GM23338 (cell line): ENCODE measurements around the gene DPY19L3. TPM values are rescaled to one million over a fixed set of nuclear protein-coding genes. Genes with fewer than 3 reads are reported as not detected.

Source experiments
- ATAC-seq: fragments of 200-7000 bp; cut with Tn5 transposase; 3 replicates; pipeline ENCODE4 v1.9.1; 2020
- DNase-seq: peaks from one replicate; pipeline ENCODE4 v3.0.0-alpha.2; 2015; ENCODE audit warnings: low spot score
- H2AFZ ChIP-seq: fragments of 200-600 bp; sonication (generic); 2 replicates; pipeline ENCODE4 v1.8.0; 2016; ENCODE audit warnings: antibody characterized with exemption, mild to moderate bottlenecking, moderate library complexity
- H3F3A ChIP-seq: fragments of 200-600 bp; sonication (generic); replicated peaks from 2 replicates; pipeline ENCODE4 v1.8.0; 2017; ENCODE audit warnings: antibody characterized with exemption, mixed run types, low read depth
- H3K27ac ChIP-seq: fragments of 200-600 bp; sonication (generic); 2 replicates; pipeline ENCODE4 v1.6.1; 2016; ENCODE audit warnings: low read depth
- H3K27me3 ChIP-seq: fragments of 200-600 bp; sonication (generic); 2 replicates; pipeline ENCODE4 v1.8.0; 2016; ENCODE audit warnings: mild to moderate bottlenecking, mixed run types, moderate library complexity; ENCODE audit not compliant: insufficient read depth
- H3K36me3 ChIP-seq: fragments of 200-600 bp; sonication (generic); 2 replicates; pipeline ENCODE4 v1.8.0; 2016; ENCODE audit warnings: mild to moderate bottlenecking; ENCODE audit not compliant: insufficient read depth
- H3K4me1 ChIP-seq: fragments of 200-600 bp; sonication (generic); 2 replicates; pipeline ENCODE4 v1.8.0; 2016; ENCODE audit warnings: mild to moderate bottlenecking, moderate library complexity; ENCODE audit not compliant: insufficient read depth
- H3K4me2 ChIP-seq: fragments of 200-600 bp; sonication (generic); 2 replicates; pipeline ENCODE4 v1.7.1; 2017; ENCODE audit warnings: mixed run types
- H3K4me3 ChIP-seq: fragments of 200-600 bp; sonication (generic); 2 replicates; pipeline ENCODE4 v1.6.1; 2016; ENCODE audit warnings: mixed run types
- H3K79me2 ChIP-seq: fragments of 200-600 bp; sonication (generic); replicated peaks from 2 replicates; pipeline ENCODE4 v1.8.0; 2017; ENCODE audit warnings: mild to moderate bottlenecking; ENCODE audit not compliant: insufficient read depth
- H3K9me2 ChIP-seq: fragments of 200-600 bp; sonication (generic); 2 replicates; pipeline ENCODE4 v1.8.0; 2017; ENCODE audit not compliant: insufficient read depth
- H4K20me1 ChIP-seq: fragments of 200-600 bp; sonication (generic); replicated peaks from 2 replicates; pipeline ENCODE4 v1.8.0; 2017; ENCODE audit warnings: mild to moderate bottlenecking; ENCODE audit not compliant: insufficient read depth
- H3K27ac Mint-ChIP-seq: 2 replicates; pipeline ENCODE4 v1.8.0; 2020; ENCODE audit warnings: inconsistent platforms, mild to moderate bottlenecking, moderate library complexity, mixed read lengths
- H3K27me3 Mint-ChIP-seq: 3 replicates; pipeline ENCODE4 v1.8.0; 2022; ENCODE audit warnings: low read depth, mild to moderate bottlenecking, moderate library complexity, mixed read lengths, inconsistent platforms; ENCODE audit not compliant: insufficient read depth, poor library complexity
- H3K36me3 Mint-ChIP-seq: 3 replicates; pipeline ENCODE4 v1.8.0; 2021; ENCODE audit warnings: low read depth, mild to moderate bottlenecking, inconsistent platforms, moderate library complexity, mixed read lengths
- H3K4me1 Mint-ChIP-seq: 3 replicates; pipeline ENCODE4 v1.8.0; 2020; ENCODE audit warnings: mild to moderate bottlenecking, inconsistent platforms, mixed read lengths
- H3K4me3 Mint-ChIP-seq: 3 replicates; pipeline ENCODE4 v1.8.0; 2021; ENCODE audit warnings: moderate library complexity, mild to moderate bottlenecking, inconsistent platforms, mixed read lengths
- H3K9me3 Mint-ChIP-seq: 3 replicates; pipeline ENCODE4 v1.8.0; 2020; ENCODE audit warnings: moderate library complexity, mild to moderate bottlenecking, inconsistent platforms, mixed read lengths
- CREB1 ChIP-seq: fragments of 250-450 bp; sonication (Bioruptor Pico); IDR thresholded peaks from 2 replicates; pipeline ENCODE4 v1.5.0; 2020; ENCODE audit warnings: low read depth, mild to moderate bottlenecking, moderate library complexity
- ETS1 ChIP-seq: IDR thresholded peaks from 2 replicates; pipeline ENCODE4 v1.6.1; 2016; ENCODE audit warnings: antibody characterized with exemption
- EZH2 ChIP-seq: fragments of 200-600 bp; sonication (generic); IDR thresholded peaks from one replicate; pipeline ENCODE4 v1.8.0; 2017; ENCODE audit warnings: antibody characterized with exemption, mild to moderate bottlenecking, low read depth; ENCODE audit not compliant: unreplicated experiment
- EZH2phosphoT487 ChIP-seq: fragments of 200-600 bp; sonication (generic); IDR thresholded peaks from one replicate; pipeline ENCODE4 v1.8.1; 2018; ENCODE audit warnings: antibody characterized with exemption; ENCODE audit not compliant: unreplicated experiment
- JUNB ChIP-seq: IDR thresholded peaks from one replicate; pipeline ENCODE4 v1.6.1; 2016; ENCODE audit warnings: antibody characterized with exemption; ENCODE audit not compliant: unreplicated experiment
- NANOG ChIP-seq: IDR thresholded peaks from 2 replicates; pipeline ENCODE4 v1.6.1; 2016; ENCODE audit warnings: antibody characterized with exemption, borderline replicate concordance
- POLR2AphosphoS5 ChIP-seq: IDR thresholded peaks from 2 replicates; pipeline ENCODE4 v1.6.1; 2016; ENCODE audit warnings: antibody characterized with exemption, low read depth
- STAT1 ChIP-seq: IDR thresholded peaks from one replicate; pipeline ENCODE4 v1.6.1; 2016; ENCODE audit warnings: antibody characterized with exemption; ENCODE audit not compliant: unreplicated experiment
- ZNF114 ChIP-seq: fragments of 250-450 bp; sonication (Bioruptor Pico); IDR thresholded peaks from 2 replicates; pipeline ENCODE4 v1.5.0; 2020; ENCODE audit warnings: mild to moderate bottlenecking, moderate library complexity
- ZNF331 ChIP-seq: fragments of 250-450 bp; sonication (Bioruptor Pico); IDR thresholded peaks from 2 replicates; pipeline ENCODE4 v1.5.0; 2020; ENCODE audit warnings: low read depth, mild to moderate bottlenecking, moderate library complexity
- ZNF462 ChIP-seq: fragments of 250-450 bp; sonication (Bioruptor Pico); IDR thresholded peaks from 2 replicates; pipeline ENCODE4 v1.5.0; 2020; ENCODE audit warnings: mild to moderate bottlenecking, moderate library complexity
- polyA plus RNA-seq: library from polyadenylated mRNA; unstranded; fragments of >200 nt; fragmentation: Nextera tagmentation; extraction: Ambion mirVana; gene quantifications from 2 replicates; pipeline ENCODE4 v1.2.1, GENCODE V29; 2016
- total RNA-seq: library from RNA; depleted of rRNA; stranded (reverse); fragments of >200 nt; shearing (Covaris generic); gene quantifications from 2 replicates; pipeline ENCODE4 v1.2.3, GENCODE V29; 2014
- TF ChIP-seq, protein P1 (sequence below): IDR thresholded peaks from one replicate; pipeline ENCODE4 v1.6.1; 2018; ENCODE audit warnings: antibody characterized with exemption; ENCODE audit not compliant: unreplicated experiment
- TF ChIP-seq, protein P2 (sequence below), 2 experiments: fragments of 200-600 bp in 1 of 2; sonication (generic) in 1 of 2; conservative IDR thresholded peaks; 2 replicates each; pipeline versions ENCODE4 v1.5.1 to v1.6.1; 2016 to 2017; ENCODE audit warnings: antibody characterized with exemption in 2 of 2, low read depth in 2 of 2, mild to moderate bottlenecking in 2 of 2, moderate library complexity in 1 of 2

The DPY19L3 gene
- total and polyA plus RNA-seq, 2 experiments from 2014 or later, result 13.5 to 46.6 TPM

DNA sequence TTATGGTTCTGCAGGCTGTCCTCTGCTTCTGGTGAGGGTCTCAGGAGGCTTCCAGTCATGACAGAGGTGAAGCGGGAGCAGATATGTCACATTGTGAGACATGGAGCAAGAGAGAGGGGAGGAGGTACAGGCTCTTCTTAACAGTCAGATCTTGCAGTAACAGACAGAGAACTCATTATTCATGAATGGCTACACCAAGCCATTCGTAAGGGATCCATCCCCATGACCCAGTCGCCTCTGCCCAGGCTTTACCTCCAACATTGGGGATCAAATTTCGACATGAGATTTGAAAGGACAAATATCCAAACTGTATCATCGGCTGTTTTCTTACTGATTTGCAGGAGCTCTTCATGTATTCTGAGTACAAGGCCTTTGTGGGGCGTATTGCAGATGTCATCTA lies 38.5 kb upstream of the DPY19L3 start:
- H3K4me1 ChIP-seq, result no peaks in the 10 kb centered on the region
- H3K27me3 ChIP-seq, result no peaks in the 10 kb centered on the region
- H3K4me3 ChIP-seq, result no peak overlapping the region
- no peaks in the 10 kb centered on the region for H3K4me1 Mint-ChIP-seq
- TF ChIP-seq ETS1, result no peak
- no peak for TF ChIP-seq EZH2phosphoT487
- TF ChIP-seq EZH2, result no peak
- TF ChIP-seq POLR2AphosphoS5, result no peak
- TF ChIP-seq NANOG, result no peak
- no peak for TF ChIP-seq STAT1
- TF ChIP-seq, protein P1, sequence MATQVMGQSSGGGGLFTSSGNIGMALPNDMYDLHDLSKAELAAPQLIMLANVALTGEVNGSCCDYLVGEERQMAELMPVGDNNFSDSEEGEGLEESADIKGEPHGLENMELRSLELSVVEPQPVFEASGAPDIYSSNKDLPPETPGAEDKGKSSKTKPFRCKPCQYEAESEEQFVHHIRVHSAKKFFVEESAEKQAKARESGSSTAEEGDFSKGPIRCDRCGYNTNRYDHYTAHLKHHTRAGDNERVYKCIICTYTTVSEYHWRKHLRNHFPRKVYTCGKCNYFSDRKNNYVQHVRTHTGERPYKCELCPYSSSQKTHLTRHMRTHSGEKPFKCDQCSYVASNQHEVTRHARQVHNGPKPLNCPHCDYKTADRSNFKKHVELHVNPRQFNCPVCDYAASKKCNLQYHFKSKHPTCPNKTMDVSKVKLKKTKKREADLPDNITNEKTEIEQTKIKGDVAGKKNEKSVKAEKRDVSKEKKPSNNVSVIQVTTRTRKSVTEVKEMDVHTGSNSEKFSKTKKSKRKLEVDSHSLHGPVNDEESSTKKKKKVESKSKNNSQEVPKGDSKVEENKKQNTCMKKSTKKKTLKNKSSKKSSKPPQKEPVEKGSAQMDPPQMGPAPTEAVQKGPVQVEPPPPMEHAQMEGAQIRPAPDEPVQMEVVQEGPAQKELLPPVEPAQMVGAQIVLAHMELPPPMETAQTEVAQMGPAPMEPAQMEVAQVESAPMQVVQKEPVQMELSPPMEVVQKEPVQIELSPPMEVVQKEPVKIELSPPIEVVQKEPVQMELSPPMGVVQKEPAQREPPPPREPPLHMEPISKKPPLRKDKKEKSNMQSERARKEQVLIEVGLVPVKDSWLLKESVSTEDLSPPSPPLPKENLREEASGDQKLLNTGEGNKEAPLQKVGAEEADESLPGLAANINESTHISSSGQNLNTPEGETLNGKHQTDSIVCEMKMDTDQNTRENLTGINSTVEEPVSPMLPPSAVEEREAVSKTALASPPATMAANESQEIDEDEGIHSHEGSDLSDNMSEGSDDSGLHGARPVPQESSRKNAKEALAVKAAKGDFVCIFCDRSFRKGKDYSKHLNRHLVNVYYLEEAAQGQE, result no peak
- no peak for TF ChIP-seq JUNB
- TF ChIP-seq ZNF462, result no peak
- no peak for TF ChIP-seq ZNF331 (CRISPR knock-in tag)
- no peak for TF ChIP-seq ZNF114
- TF ChIP-seq CREB1 (CRISPR knock-in tag), result no peak
- TF ChIP-seq, protein P2, sequence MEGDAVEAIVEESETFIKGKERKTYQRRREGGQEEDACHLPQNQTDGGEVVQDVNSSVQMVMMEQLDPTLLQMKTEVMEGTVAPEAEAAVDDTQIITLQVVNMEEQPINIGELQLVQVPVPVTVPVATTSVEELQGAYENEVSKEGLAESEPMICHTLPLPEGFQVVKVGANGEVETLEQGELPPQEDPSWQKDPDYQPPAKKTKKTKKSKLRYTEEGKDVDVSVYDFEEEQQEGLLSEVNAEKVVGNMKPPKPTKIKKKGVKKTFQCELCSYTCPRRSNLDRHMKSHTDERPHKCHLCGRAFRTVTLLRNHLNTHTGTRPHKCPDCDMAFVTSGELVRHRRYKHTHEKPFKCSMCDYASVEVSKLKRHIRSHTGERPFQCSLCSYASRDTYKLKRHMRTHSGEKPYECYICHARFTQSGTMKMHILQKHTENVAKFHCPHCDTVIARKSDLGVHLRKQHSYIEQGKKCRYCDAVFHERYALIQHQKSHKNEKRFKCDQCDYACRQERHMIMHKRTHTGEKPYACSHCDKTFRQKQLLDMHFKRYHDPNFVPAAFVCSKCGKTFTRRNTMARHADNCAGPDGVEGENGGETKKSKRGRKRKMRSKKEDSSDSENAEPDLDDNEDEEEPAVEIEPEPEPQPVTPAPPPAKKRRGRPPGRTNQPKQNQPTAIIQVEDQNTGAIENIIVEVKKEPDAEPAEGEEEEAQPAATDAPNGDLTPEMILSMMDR (conservative IDR thresholded peaks at IDR 0.05; ENCODE audit: low read depth in 2 of 2), result no peak
- no peak overlapping the region for H3K27ac Mint-ChIP-seq
- H3K4me2 ChIP-seq, result no peak overlapping the region
- H3K79me2 ChIP-seq, result peaks cover 80% of the 10 kb centered on the region
- H3K9me3 Mint-ChIP-seq, result no peaks in the 10 kb centered on the region
- no peaks in the 10 kb centered on the region for H3K9me2 ChIP-seq
- ATAC-seq, result no peak
- H3K27ac ChIP-seq, result no peak overlapping the region
- peaks cover 62% of the 10 kb centered on the region for H3K36me3 Mint-ChIP-seq
- H3K4me3 Mint-ChIP-seq, result no peak overlapping the region
- no peak overlapping the region for H2AFZ ChIP-seq
- H3F3A ChIP-seq, result no peaks in the 10 kb centered on the region
- no peak for DNase-seq
- H4K20me1 ChIP-seq, result peaks cover 41% of the 10 kb centered on the region
- no peaks in the 10 kb centered on the region for H3K27me3 Mint-ChIP-seq
- no peaks in the 10 kb centered on the region; the same call in 1 of the 2 replicates for H3K36me3 ChIP-seq
